ENCODE results near the gene MAP7D3. TPM values are rescaled to one million over a fixed set of nuclear protein-coding genes. Genes with fewer than 3 reads are reported as not detected.

MAP7D3 gene
- total RNA-seq, 1 experiment from 2014 or later = 15.0 TPM

GRCh38 chrX:136192135-136192534, 59.1 kb downstream of the MAP7D3 start:
- Histone ChIP-seq H3K79me2 (ENCODE audit: insufficient read depth, low read length) (no peaks in the 10 kb centered on the region), H3K27ac (ENCODE audit: low read depth, low read length) (no peak overlapping the region), H3K9me2 (ENCODE audit: insufficient read depth) (no peaks in the 10 kb centered on the region), H4K20me1 (ENCODE audit: insufficient read depth) (no peaks in the 10 kb centered on the region), H3K36me3 (ENCODE audit: control insufficient read depth in 1 of 2, insufficient read depth in 2 of 2, low read length in 2 of 2) (no peaks in the 10 kb centered on the region), H3K27me3 (ENCODE audit: insufficient read depth, low read length) (no peaks in the 10 kb centered on the region), H3K9me3 (ENCODE audit: control insufficient read depth in 1 of 2, insufficient read depth in 1 of 2, low read depth in 1 of 2, low read length in 2 of 2) (no peaks in the 10 kb centered on the region), H3K4me3 (replicated peaks in 1 of 2; ENCODE audit: low read depth in 1 of 2, low read length in 2 of 2) (no peak overlapping the region), H3K4me2 (ENCODE audit: low read length) (no peak overlapping the region), H2AFZ (ENCODE audit: low read depth, low read length, poor library complexity, severe bottlenecking) (no peak overlapping the region), H3K9ac (ENCODE audit: low read length) (no peak overlapping the region), H3K4me1 (ENCODE audit: control insufficient read depth in 1 of 2, insufficient read depth in 2 of 2, low read length in 2 of 2) (no peaks in the 10 kb centered on the region)
- no TSS peak for BruUV-seq (replicated peaks)
- ChIA-PET RAD21 (ENCODE audit: low non-redundant PET in 1 of 2, low total read pairs in 2 of 2, uncharacterized antibody in 2 of 2, unreplicated experiment in 2 of 2) (no interaction called here), POLR2A (no interaction called here), CTCF (no interaction called here)
- intact Hi-C loops (cut with micrococcal nuclease) = no loop called here
- ATAC-seq (no peak), DNase-seq (ENCODE audit: low read depth, low spot score) (no peak)
- TF ChIP-seq JUND (IDR thresholded peaks at IDR 0.05) = no peak
- no peak for TF ChIP-seq FOSL1 (IDR thresholded peaks at IDR 0.05; ENCODE audit: low read depth)
- TF ChIP-seq SP1 (IDR thresholded peaks at IDR 0.05; ENCODE audit: low read depth) = no peak
- no peak for TF ChIP-seq ZBTB33 (IDR thresholded peaks at IDR 0.05; ENCODE audit: extremely low read depth, insufficient replicate concordance, low read length)
- TF ChIP-seq RAD21 (IDR thresholded peaks at IDR 0.05; ENCODE audit: low read depth) = no peak
- TF ChIP-seq CTCF (IDR thresholded peaks at IDR 0.05 in 2 of 3, conservative IDR thresholded peaks at IDR 0.05 in 1 of 3; ENCODE audit: borderline replicate concordance in 1 of 3, insufficient read depth in 1 of 3, low read depth in 2 of 3, low read length in 2 of 3) = no peak
- TF ChIP-seq ZNF274 (IDR thresholded peaks at IDR 0.05; ENCODE audit: low read depth, low read length) = no peak
- no peak for TF ChIP-seq ZFX (IDR thresholded peaks at IDR 0.05)
- TF ChIP-seq TCF7L2 (IDR thresholded peaks at IDR 0.05; ENCODE audit: borderline replicate concordance, extremely low read depth, insufficient read depth, insufficient read length) = no peak
- TF ChIP-seq CEBPB (IDR thresholded peaks at IDR 0.05; ENCODE audit: low read depth) = no peak
- TF ChIP-seq ATF3 (IDR thresholded peaks at IDR 0.05) = no peak
- TF ChIP-seq MAX (IDR thresholded peaks at IDR 0.05) = no peak
- no peak for TF ChIP-seq REST (IDR thresholded peaks at IDR 0.05; ENCODE audit: low read depth)
- TF ChIP-seq SRF (IDR thresholded peaks at IDR 0.05; ENCODE audit: low read depth) = no peak
- TF ChIP-seq EGR1 (IDR thresholded peaks at IDR 0.05; ENCODE audit: low read depth) = no peak

Data from HCT116 (cell line).